K562 (cell line): ENCODE data around the gene NENF. TPM values are rescaled to one million over a fixed set of nuclear protein-coding genes. Genes with fewer than 3 reads are reported as not detected.

ENCODE experiments used
- ATAC-seq: fragments of 200-7000 bp; cut with Tn5 transposase; 3 replicates; pipeline ENCODE4 v1.9.1; 2020; ENCODE audit warnings: moderate library complexity
- BruUV-seq: library from RNA; stranded (reverse); fragments of 400-500 nt; replicated peaks from 2 replicates; lab custom pipeline; 2021; lab: Mats Ljungman, UMichigan
- CTCF ChIA-PET: fragments of 300-600 bp; formaldehyde crosslinking; extraction: SDS; loops from one replicate; lab custom pipeline; 2021; ENCODE audit warnings: low intra/inter-chr PET ratio; lab: Yijun Ruan, JAX
- POLR2A ChIA-PET: fragments of 300-600, 350-650 bp; sonication (Branson Sonifier 250); formaldehyde crosslinking; extraction: SDS; loops from one replicate; lab custom pipeline; 2021; ENCODE audit warnings: antibody characterized with exemption, inconsistent platforms; lab: Yijun Ruan, JAX
- DNase-seq, 4 experiments: peaks; one replicate each; pipeline versions ENCODE4 v3.0.0 to v3.0.0-alpha.2; 2011 to 2018; ENCODE audit warnings: low spot score in 3 of 4, mixed read lengths in 3 of 4; ENCODE audit errors: extremely low read depth in 1 of 4
- FAIRE-seq: peaks from 2 replicates; lab custom pipeline; 2011; peaks lifted over from hg19 to GRCh38; lab: Jason Lieb, UNC
- H2AFZ ChIP-seq: 2 replicates; pipeline ENCODE4 v1.6.0; 2011; ENCODE audit warnings: low read depth, low read length, control low read depth, inconsistent platforms
- H3K27ac ChIP-seq: fragments of 200-600 bp; 3 replicates; pipeline ENCODE4 v1.8.0; 2011; ENCODE audit warnings: low read depth, mild to moderate bottlenecking, control low read depth, inconsistent platforms, low read length, moderate library complexity, mixed read lengths; ENCODE audit errors: extremely low read depth
- H3K27me3 ChIP-seq, 2 experiments: fragments of 300-600 bp in 1 of 2; 2 replicates in 1 of 2; 3 replicates in 1 of 2; pipeline versions ENCODE4 v1.6.0 to v1.8.0; 2011; ENCODE audit warnings: inconsistent platforms in 2 of 2, low read length in 2 of 2, mild to moderate bottlenecking in 1 of 2, mixed read lengths in 1 of 2, moderate library complexity in 1 of 2; ENCODE audit not compliant: control insufficient read depth in 2 of 2, insufficient read depth in 2 of 2
- H3K36me3 ChIP-seq: fragments of 300-600 bp; 3 replicates; pipeline ENCODE4 v1.8.0; 2011; ENCODE audit warnings: mild to moderate bottlenecking, low read length, inconsistent platforms; ENCODE audit not compliant: control insufficient read depth, insufficient read depth
- H3K4me1 ChIP-seq, 2 experiments: fragments of 200-600 bp in 1 of 2; replicated peaks in 1 of 2; 2 replicates in 1 of 2; 3 replicates in 1 of 2; pipeline versions ENCODE4 v1.5.1 to v1.8.0; 2011; ENCODE audit warnings: inconsistent platforms in 2 of 2, low read length in 2 of 2, mild to moderate bottlenecking in 1 of 2, mixed read lengths in 1 of 2, moderate library complexity in 1 of 2; ENCODE audit not compliant: control insufficient read depth in 2 of 2, insufficient read depth in 2 of 2
- H3K4me2 ChIP-seq: 2 replicates; pipeline ENCODE4 v1.6.1; 2011; ENCODE audit warnings: low read length, control low read depth, inconsistent platforms, mixed read lengths; ENCODE audit not compliant: insufficient read depth
- H3K4me3 ChIP-seq: fragments of 200-600 bp; sonication (generic), shearing (Covaris generic); 2 replicates; pipeline ENCODE4 v1.5.1; 2016; ENCODE audit warnings: control low read depth, inconsistent platforms
- H3K79me2 ChIP-seq: fragments of 200-600 bp; 3 replicates; pipeline ENCODE4 v1.8.0; 2011; ENCODE audit warnings: low read length, inconsistent platforms; ENCODE audit not compliant: control insufficient read depth, insufficient read depth
- H3K9ac ChIP-seq, 2 experiments: 2 replicates each; pipeline versions ENCODE4 v1.6.0 to v1.6.1; 2011; ENCODE audit warnings: low read depth in 2 of 2, low read length in 2 of 2, control low read depth in 1 of 2, inconsistent platforms in 1 of 2, mild to moderate bottlenecking in 1 of 2, mixed read lengths in 1 of 2; ENCODE audit not compliant: insufficient read depth in 1 of 2
- H3K9me1 ChIP-seq: one replicate; pipeline ENCODE4 v1.6.0; 2011; ENCODE audit warnings: inconsistent platforms, mild to moderate bottlenecking, low read length, moderate library complexity; ENCODE audit not compliant: control insufficient read depth, insufficient read depth
- H3K9me3 ChIP-seq: replicated peaks from 2 replicates; pipeline ENCODE4 v1.5.1; 2011; ENCODE audit warnings: low read depth, low read length, inconsistent platforms; ENCODE audit not compliant: control insufficient read depth, insufficient read depth
- H4K20me1 ChIP-seq: replicated peaks from 2 replicates; pipeline ENCODE4 v1.6.1; 2011; ENCODE audit warnings: low read length, inconsistent platforms, mixed read lengths; ENCODE audit not compliant: control insufficient read depth, insufficient read depth
- ADNP ChIP-seq: fragments of 200-800 bp; sonication (Bioruptor generic); IDR thresholded peaks from 2 replicates; pipeline ENCODE4 v1.6.1; 2016; ENCODE audit warnings: missing genetic modification characterization, missing compliant biosample characterization
- GABPB2 ChIP-seq: fragments of 250-450 bp; sonication (Bioruptor Pico); conservative IDR thresholded peaks from 2 replicates; pipeline ENCODE4 v1.5.1; 2021; ENCODE audit warnings: mild to moderate bottlenecking
- ILF3 ChIP-seq: fragments of 450-650 bp; IDR thresholded peaks from 2 replicates; pipeline ENCODE4 v1.6.1; 2018; ENCODE audit warnings: antibody characterized with exemption, mild to moderate bottlenecking, moderate library complexity, borderline replicate concordance
- LCOR ChIP-seq: sonication (generic); formaldehyde crosslinking; IDR thresholded peaks from 2 replicates; pipeline ENCODE4 v1.8.0; 2022; ENCODE audit warnings: mild to moderate bottlenecking, missing genetic modification reagents
- MEF2D ChIP-seq: conservative IDR thresholded peaks from 2 replicates; pipeline ENCODE4 v1.6.1; 2016; ENCODE audit warnings: low read depth, missing genetic modification characterization, missing compliant biosample characterization
- MYC ChIP-seq, 2 experiments: fragments of 250-450 bp in 1 of 2; sonication (Bioruptor Pico) in 1 of 2; IDR thresholded peaks; 2 replicates each; pipeline versions ENCODE4 v1.5.1 to v1.6.1; 2012 to 2021; ENCODE audit warnings: low read depth in 2 of 2, borderline replicate concordance in 1 of 2, improper control_type of control experiment in 1 of 2, low read length in 1 of 2, mild to moderate bottlenecking in 1 of 2, moderate library complexity in 1 of 2
- RBM15 ChIP-seq: fragments of 200-400 bp; formaldehyde crosslinking; IDR thresholded peaks from 2 replicates; pipeline ENCODE4 v1.6.1; 2018; ENCODE audit warnings: mild to moderate bottlenecking, low read length, moderate library complexity; ENCODE audit not compliant: insufficient read depth
- RFX7 ChIP-seq: fragments of 250-450 bp; sonication (Bioruptor Pico); IDR thresholded peaks from 2 replicates; pipeline ENCODE4 v1.5.1; 2021; ENCODE audit warnings: mild to moderate bottlenecking
- SMAD4 ChIP-seq: fragments of 250-450 bp; sonication (Bioruptor Pico); conservative IDR thresholded peaks from 2 replicates; pipeline ENCODE4 v1.8.0; 2021; ENCODE audit warnings: inconsistent platforms, mild to moderate bottlenecking, moderate library complexity
- SNRNP70 ChIP-seq: fragments of 200-400 bp; formaldehyde crosslinking; optimal IDR thresholded peaks from 2 replicates; pipeline ENCODE3; 2017; ENCODE audit warnings: low read depth, low read length
- SOX6 ChIP-seq: fragments of 450-650 bp; IDR thresholded peaks from 2 replicates; pipeline ENCODE4 v1.6.1; 2014; ENCODE audit warnings: mild to moderate bottlenecking
- SRSF1 ChIP-seq: fragments of 200-400 bp; formaldehyde crosslinking; IDR thresholded peaks from 2 replicates; pipeline ENCODE4 v1.6.1; 2017; ENCODE audit warnings: mild to moderate bottlenecking, low read depth, low read length, moderate library complexity
- ZKSCAN3 ChIP-seq: fragments of 250-450 bp; sonication (Bioruptor Pico); IDR thresholded peaks from 2 replicates; pipeline ENCODE4 v1.4.0; 2020
- ZNF134 ChIP-seq: fragments of 250-450 bp; sonication (Bioruptor Pico); conservative IDR thresholded peaks from 2 replicates; pipeline ENCODE4 v1.4.0; 2020
- ZNF324 ChIP-seq: fragments of 250-450 bp; sonication (Bioruptor Pico); IDR thresholded peaks from 2 replicates; pipeline ENCODE4 v1.4.0; 2020; ENCODE audit warnings: mild to moderate bottlenecking
- ZNF695 ChIP-seq: fragments of 450-650 bp; formaldehyde crosslinking; IDR thresholded peaks from 2 replicates; pipeline ENCODE4 v1.4.0; 2020; ENCODE audit warnings: mild to moderate bottlenecking, moderate library complexity
- WGBS: fragments of 100-300 bp; shearing (Covaris generic); methylation state at CpG from one replicate; pipeline ENCODE4 v1.1.6; 2016; ENCODE audit warnings: low coverage, mixed read lengths; ENCODE audit not compliant: insufficient coverage; ENCODE audit errors: missing lambda C conversion rate; 5-methylcytosine and 5-hydroxymethylcytosine counted together
- in situ Hi-C: fragments of 300-500 bp; cut with MboI; formaldehyde crosslinking; loops from 4 replicates; pipeline ENCODE4 v1.15.0; 2018; ENCODE audit warnings: inconsistent platforms, mixed read lengths
- intact Hi-C: fragments of 100-400 bp; cut with micrococcal nuclease; formaldehyde crosslinking; loops from 2 replicates; pipeline ENCODE4 v1.14.2; 2022
- polyA plus RNA-seq, 8 experiments: library from polyadenylated mRNA; depleted of rRNA in 4 of 8; stranded (reverse) in 5 of 8; unstranded in 3 of 8; fragments of >200 nt; fragmentation: Nextera tagmentation in 2 of 8; fragmentation: Illumina TruSeq in 1 of 8; extraction: Ambion mirVana in 2 of 8; extraction: Trizol in 1 of 8; gene quantifications; 2 replicates each; pipeline versions ENCODE4 v1.2.1 to v1.2.3, GENCODE V29; 2011 to 2014; ENCODE audit warnings: inconsistent platforms in 1 of 8, missing spikeins in 1 of 8
- total RNA-seq, 7 experiments: library from RNA; depleted of rRNA in 6 of 7; stranded (reverse); fragments of >200 nt in 6 of 7; fragmentation: Illumina TruSeq in 2 of 7; extraction: Trizol in 2 of 7; gene quantifications; 2 replicates each; pipeline versions ENCODE4 v1.2.1 to v1.2.3, GENCODE V29; 2011 to 2021; ENCODE audit warnings: low replicate concordance in 1 of 7
- TF ChIP-seq, protein P1 (sequence below): fragments of 200-800 bp; sonication (Bioruptor generic); IDR thresholded peaks from 2 replicates; pipeline ENCODE4 v1.6.1; 2017; ENCODE audit warnings: missing genetic modification characterization, missing compliant biosample characterization
- TF ChIP-seq, protein P2 (sequence below), 2 experiments: fragments of 450-650 bp in 1 of 2; sonication (generic) in 1 of 2; formaldehyde crosslinking in 1 of 2; IDR thresholded peaks in 1 of 2; conservative IDR thresholded peaks in 1 of 2; 2 replicates each; pipeline versions ENCODE4 v1.6.1 to v1.8.1; 2016 to 2023; ENCODE audit warnings: mild to moderate bottlenecking in 2 of 2, moderate library complexity in 2 of 2, inconsistent platforms in 1 of 2, missing genetic modification reagents in 1 of 2

Gene NENF
- total and polyA plus RNA-seq, 9 of the 15 experiments (the other 6 are each of a cell fraction or from before 2014, with no cell fraction given): 6.1 to 100 (median 72.8) TPM

- BruUV-seq: no TSS peak
- FAIRE-seq (no peak), DNase-seq (no peak), ATAC-seq (no peak)
- H3K27ac ChIP-seq: no peak overlapping the region
- in situ Hi-C loops (no loop called here), intact Hi-C loops (no loop called here)
- no peak overlapping the region for H3K4me2 ChIP-seq
- ChIA-PET CTCF (interaction anchor here (0.6 kb wide), 1 partner anchor 385 kb away, joined by 3 read pairs; no protein-coding TSS in a partner anchor), POLR2A (no interaction called here)
- H2AFZ ChIP-seq: no peak overlapping the region
- peaks cover 3% of the 10 kb centered on the region; the same call in 1 of the 2 replicates for H3K9me3 ChIP-seq
- H3K36me3 ChIP-seq: peaks cover 30% of the 10 kb centered on the region
- no peaks in the 10 kb centered on the region for H3K4me1 ChIP-seq
- H4K20me1 ChIP-seq: no peaks in the 10 kb centered on the region
- 90% methylated on average over 4 of the region's 4 CpGs for WGBS
- H3K4me3 ChIP-seq: no peak overlapping the region
- H3K9me1 ChIP-seq: no peaks in the 10 kb centered on the region
- TF ChIP-seq ILF3 (no peak), ZNF134 (CRISPR knock-in tag) (no peak), ZNF695 (CRISPR knock-in tag) (no peak), MYC (IDR thresholded peaks at IDR 0.05; ENCODE audit: low read depth, low read length) (no peak), MYC (CRISPR knock-in tag; IDR thresholded peaks at IDR 0.05; ENCODE audit: borderline replicate concordance, low read depth) (no peak), RBM15 (no peak), ADNP (tag) (no peak), SRSF1 (no peak), ZNF324 (CRISPR knock-in tag) (no peak), SOX6 (no peak), GABPB2 (CRISPR knock-in tag) (no peak), SNRNP70 (no peak), ZKSCAN3 (CRISPR knock-in tag) (no peak), MEF2D (tag) (no peak), LCOR (CRISPR knock-in tag) (no peak), RFX7 (CRISPR knock-in tag) (no peak), SMAD4 (no peak)
- TF ChIP-seq, protein P1, sequence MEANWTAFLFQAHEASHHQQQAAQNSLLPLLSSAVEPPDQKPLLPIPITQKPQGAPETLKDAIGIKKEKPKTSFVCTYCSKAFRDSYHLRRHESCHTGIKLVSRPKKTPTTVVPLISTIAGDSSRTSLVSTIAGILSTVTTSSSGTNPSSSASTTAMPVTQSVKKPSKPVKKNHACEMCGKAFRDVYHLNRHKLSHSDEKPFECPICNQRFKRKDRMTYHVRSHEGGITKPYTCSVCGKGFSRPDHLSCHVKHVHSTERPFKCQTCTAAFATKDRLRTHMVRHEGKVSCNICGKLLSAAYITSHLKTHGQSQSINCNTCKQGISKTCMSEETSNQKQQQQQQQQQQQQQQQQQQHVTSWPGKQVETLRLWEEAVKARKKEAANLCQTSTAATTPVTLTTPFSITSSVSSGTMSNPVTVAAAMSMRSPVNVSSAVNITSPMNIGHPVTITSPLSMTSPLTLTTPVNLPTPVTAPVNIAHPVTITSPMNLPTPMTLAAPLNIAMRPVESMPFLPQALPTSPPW (CRISPR knock-in tag): no peak
- TF ChIP-seq, protein P2, sequence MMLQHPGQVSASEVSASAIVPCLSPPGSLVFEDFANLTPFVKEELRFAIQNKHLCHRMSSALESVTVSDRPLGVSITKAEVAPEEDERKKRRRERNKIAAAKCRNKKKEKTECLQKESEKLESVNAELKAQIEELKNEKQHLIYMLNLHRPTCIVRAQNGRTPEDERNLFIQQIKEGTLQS (IDR thresholded peaks at IDR 0.05): no peak
- TF ChIP-seq, protein P2 (CRISPR knock-in tag; conservative IDR thresholded peaks at IDR 0.05): no peak
- no peak overlapping the region for H3K9ac ChIP-seq
- no peaks in the 10 kb centered on the region for H3K27me3 ChIP-seq
- H3K79me2 ChIP-seq: no peaks in the 10 kb centered on the region
These were observed 31.7 kb upstream of the NENF start for GRCh38 chr1:212401042-212401441.
